IMR-90 (cell line): ENCODE results near the gene ZBTB48.

ENCODE experiments used
- BHLHE40 ChIP-seq: fragments of 150-350 bp; IDR thresholded peaks from 2 replicates; pipeline ENCODE4 v1.6.1; 2016; ENCODE audit warnings: mild to moderate bottlenecking, low read depth, low read length
- CEBPB ChIP-seq: IDR thresholded peaks from 2 replicates; pipeline ENCODE4 v1.6.1; 2012; ENCODE audit warnings: low read depth, low read length, improper control_type of control experiment
- CTCF ChIP-seq: conservative IDR thresholded peaks from 2 replicates; pipeline ENCODE4 v1.5.1; 2012; ENCODE audit warnings: mild to moderate bottlenecking, low read depth, low read length, improper control_type of control experiment
- ELK1 ChIP-seq: fragments of 150-350 bp; IDR thresholded peaks from 2 replicates; pipeline ENCODE4 v1.6.1; 2016; ENCODE audit warnings: low read depth, mild to moderate bottlenecking, low read length, moderate library complexity, borderline replicate concordance
- MAFK ChIP-seq: IDR thresholded peaks from 2 replicates; pipeline ENCODE4 v1.6.1; 2012; ENCODE audit warnings: low read depth, low read length, improper control_type of control experiment
- MXI1 ChIP-seq: IDR thresholded peaks from 2 replicates; pipeline ENCODE4 v1.6.1; 2012; ENCODE audit warnings: low read depth, mild to moderate bottlenecking, low read length, moderate library complexity, borderline replicate concordance
- POLR2A ChIP-seq: IDR thresholded peaks from 2 replicates; pipeline ENCODE4 v1.6.1; 2012; ENCODE audit warnings: mild to moderate bottlenecking, low read depth, low read length
- RCOR1 ChIP-seq: IDR thresholded peaks from 2 replicates; pipeline ENCODE4 v1.6.1; 2012; ENCODE audit warnings: mild to moderate bottlenecking, low read length, improper control_type of control experiment; ENCODE audit not compliant: insufficient replicate concordance
- RFX5 ChIP-seq: IDR thresholded peaks from 2 replicates; pipeline ENCODE4 v1.8.0; 2012; ENCODE audit warnings: low read depth, mild to moderate bottlenecking, low read length, moderate library complexity
- SMC3 ChIP-seq: fragments of 150-350 bp; IDR thresholded peaks from 2 replicates; pipeline ENCODE4 v1.6.1; 2016; ENCODE audit warnings: low read depth, mild to moderate bottlenecking, antibody characterized with exemption, low read length, moderate library complexity
- USF2 ChIP-seq: fragments of 150-350 bp; IDR thresholded peaks from 2 replicates; pipeline ENCODE4 v1.6.1; 2017; ENCODE audit warnings: mild to moderate bottlenecking, antibody characterized with exemption, low read length, low read depth

DNA sequence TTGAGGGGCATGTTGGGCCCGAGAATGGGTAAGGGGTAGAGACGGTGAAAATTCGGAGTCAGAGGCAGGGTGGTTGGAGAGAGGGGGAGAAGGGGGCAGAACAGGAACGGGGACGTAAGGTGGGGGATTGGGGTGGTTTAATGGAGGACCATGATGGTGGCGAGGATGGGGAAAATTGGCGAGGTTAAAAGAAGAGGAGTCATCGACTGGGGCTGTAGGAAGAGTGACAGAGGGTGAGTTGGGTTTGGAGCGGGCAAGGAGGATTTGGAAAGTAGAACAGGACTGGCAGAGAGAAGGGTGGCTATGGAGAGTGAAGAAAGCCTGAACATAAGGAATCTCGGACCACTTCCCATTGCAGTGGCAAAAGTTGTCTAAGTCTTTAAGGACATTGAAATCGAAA lies 10.8 kb upstream of the ZBTB48 start:
- TF ChIP-seq CTCF (no peak), POLR2A (no peak), USF2 (no peak), SMC3 (no peak), RCOR1 (no peak), BHLHE40 (no peak), MAFK (no peak), ELK1 (no peak), MXI1 (no peak), RFX5 (no peak), CEBPB (no peak)
